Measurements from ENCODE around the gene ARPC1A. TPM values are rescaled to one million over a fixed set of nuclear protein-coding genes. Genes with fewer than 3 reads are reported as not detected.
"Not testable (repeated sequence)": the region's sequence is repeated elsewhere in the genome, so short reads cannot be mapped to it uniquely, and the experiment has no call there.

The ARPC1A gene
- total and polyA plus RNA-seq, 2 experiments from 2014 or later, result 209 to 294 TPM

DNA sequence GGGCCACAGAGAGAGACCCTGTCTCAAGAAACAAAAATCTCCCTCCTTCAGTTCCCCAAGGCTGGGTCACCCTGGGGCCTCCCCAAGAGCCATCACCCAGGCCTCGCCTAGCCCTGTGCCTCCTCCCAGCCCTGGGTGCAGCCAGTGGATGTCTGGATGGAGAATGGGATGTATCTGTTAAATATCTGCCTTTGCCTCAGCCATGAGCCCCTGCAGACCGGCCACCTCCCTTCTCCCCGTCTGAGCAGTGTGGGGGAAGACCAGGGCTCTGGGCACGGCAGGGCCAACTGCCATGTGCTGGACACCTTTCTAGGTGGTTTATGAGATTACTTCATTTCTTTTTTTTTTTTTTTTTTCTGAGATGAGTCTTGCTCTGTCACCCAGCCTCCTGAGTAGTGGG is 58.8 kb downstream of the ARPC1A start:
- H3K9ac ChIP-seq, result no peak overlapping the region
- H3K4me1 ChIP-seq (ENCODE audit: insufficient read depth), result peaks cover 16% of the 10 kb centered on the region
- peaks cover 27% of the 10 kb centered on the region; the same call in 1 of the 2 replicates for H3K36me3 ChIP-seq (ENCODE audit: low read depth)
- in situ Hi-C loops (cut with MboI), result no loop called here
- no peak for DNase-seq
- no peak overlapping the region for H3K4me2 ChIP-seq (ENCODE audit: unreplicated experiment)
- H3K9me3 ChIP-seq (ENCODE audit: low read depth), result no peaks in the 10 kb centered on the region
- 94 to 95% methylated on average over 4 of the region's 4 CpGs for WGBS, 2 experiments (ENCODE audit: low coverage in 1 of 2, low lambda C conversion rate in 2 of 2, missing lambda C conversion rate in 2 of 2)
- H3F3A ChIP-seq (ENCODE audit: insufficient read depth), result peaks cover 11% of the 10 kb centered on the region
- H4K20me1 ChIP-seq (ENCODE audit: insufficient read depth), result no peaks in the 10 kb centered on the region
- H3K27ac ChIP-seq, result no peak overlapping the region
- no peaks in the 10 kb centered on the region for H3K27me3 ChIP-seq (replicated peaks; ENCODE audit: insufficient read depth)
- no peak overlapping the region for H2AFZ ChIP-seq
- TF ChIP-seq EZH2 (IDR thresholded peaks at IDR 0.05; ENCODE audit: insufficient read depth, poor library complexity, severe bottlenecking), result no peak
- TF ChIP-seq EZH2phosphoT487 (IDR thresholded peaks at IDR 0.05; ENCODE audit: insufficient read depth, low read depth), result no peak
- peaks cover 74% of the 10 kb centered on the region for H3K79me2 ChIP-seq (ENCODE audit: insufficient read depth)
- H3K9me2 ChIP-seq (ENCODE audit: insufficient read depth), result no peaks in the 10 kb centered on the region
- H3K4me3 ChIP-seq, result no peak overlapping the region

DNA sequence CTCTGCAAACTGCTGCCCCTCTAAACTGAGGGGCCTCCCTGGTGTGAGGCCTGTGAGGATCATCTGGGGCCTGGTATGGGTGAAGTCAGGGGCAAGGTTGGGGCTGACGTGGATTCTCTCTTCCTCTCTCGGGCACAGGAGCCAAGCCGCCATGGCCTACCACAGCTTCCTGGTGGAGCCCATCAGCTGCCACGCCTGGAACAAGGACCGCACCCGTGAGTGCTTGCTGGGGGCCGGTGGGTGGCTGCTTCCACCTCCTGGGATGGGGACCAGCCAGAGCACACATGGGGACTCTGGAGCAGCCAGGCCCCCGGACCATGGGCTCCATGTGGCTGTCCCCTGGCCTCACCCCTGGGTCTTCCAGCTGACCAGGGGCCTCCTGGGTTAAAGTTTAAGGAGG is 59.9 kb downstream of the ARPC1A start:
- peaks cover 5% of the 10 kb centered on the region for H3K4me1 ChIP-seq (ENCODE audit: insufficient read depth)
- no peaks in the 10 kb centered on the region for H3K9me3 ChIP-seq (ENCODE audit: low read depth)
- TF ChIP-seq EZH2phosphoT487 (IDR thresholded peaks at IDR 0.05; ENCODE audit: insufficient read depth, low read depth) (no peak), EZH2 (IDR thresholded peaks at IDR 0.05; ENCODE audit: insufficient read depth, poor library complexity, severe bottlenecking) (no peak)
- WGBS, 2 experiments (ENCODE audit: low coverage in 1 of 2, low lambda C conversion rate in 2 of 2, missing lambda C conversion rate in 2 of 2), result 96 to 99% methylated on average over 8 of the region's 8 CpGs
- no peak overlapping the region for H3K9ac ChIP-seq
- H3K4me3 ChIP-seq, result no peak overlapping the region
- no peak for DNase-seq
- no peak overlapping the region for H2AFZ ChIP-seq
- H4K20me1 ChIP-seq (ENCODE audit: insufficient read depth), result no peaks in the 10 kb centered on the region
- peaks cover under 1% of the 10 kb centered on the region; the same call in 1 of the 2 replicates for H3F3A ChIP-seq (ENCODE audit: insufficient read depth)
- in situ Hi-C loops (cut with MboI), result no loop called here
- peaks cover 29% of the 10 kb centered on the region; the same call in 1 of the 2 replicates for H3K36me3 ChIP-seq (ENCODE audit: low read depth)
- no peak overlapping the region for H3K27ac ChIP-seq
- no peaks in the 10 kb centered on the region for H3K9me2 ChIP-seq (ENCODE audit: insufficient read depth)
- no peak overlapping the region for H3K4me2 ChIP-seq (ENCODE audit: unreplicated experiment)
- peaks cover 65% of the 10 kb centered on the region for H3K79me2 ChIP-seq (ENCODE audit: insufficient read depth)
- no peaks in the 10 kb centered on the region for H3K27me3 ChIP-seq (replicated peaks; ENCODE audit: insufficient read depth)

DNA sequence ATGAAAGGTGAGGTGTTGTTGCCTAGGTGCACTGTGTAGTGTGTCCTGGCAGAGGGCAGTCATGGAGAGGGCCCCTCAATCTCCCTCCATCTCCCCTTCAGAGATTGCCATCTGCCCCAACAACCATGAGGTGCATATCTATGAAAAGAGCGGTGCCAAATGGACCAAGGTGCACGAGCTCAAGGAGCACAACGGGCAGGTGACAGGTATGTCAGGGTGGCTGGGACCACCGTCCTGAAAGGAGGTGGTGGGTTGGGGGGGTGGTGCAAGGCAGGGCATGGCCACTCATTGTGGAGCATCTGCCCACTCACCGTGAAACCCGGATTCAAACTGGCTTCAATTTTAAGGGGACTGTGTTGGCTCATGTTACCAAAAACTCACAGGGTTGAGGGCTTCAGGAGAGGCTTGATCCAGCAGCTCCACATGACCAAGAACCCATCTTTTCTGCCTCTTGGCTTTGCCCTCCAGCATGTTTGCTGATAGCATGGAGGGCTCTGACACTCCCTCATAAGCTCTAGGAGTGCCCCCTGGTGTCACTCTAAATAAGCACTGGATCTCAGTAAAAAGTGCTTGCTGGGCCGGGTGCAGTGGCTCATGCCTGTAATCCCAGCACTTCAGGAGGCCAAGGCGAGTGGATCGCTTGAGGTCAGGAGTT is 61.0 kb downstream of the ARPC1A start:
- no peaks in the 10 kb centered on the region for H3F3A ChIP-seq (ENCODE audit: insufficient read depth)
- in situ Hi-C loops (cut with MboI), result no loop called here
- H4K20me1 ChIP-seq (ENCODE audit: insufficient read depth), result no peaks in the 10 kb centered on the region
- peaks cover 38% of the 10 kb centered on the region; the same call in 1 of the 2 replicates for H3K36me3 ChIP-seq (ENCODE audit: low read depth)
- 77 to 84% methylated on average over 8 to 9 of the region's 9 CpGs for WGBS, 2 experiments (ENCODE audit: low coverage in 1 of 2, low lambda C conversion rate in 2 of 2, missing lambda C conversion rate in 2 of 2)
- no peaks in the 10 kb centered on the region for H3K4me1 ChIP-seq (ENCODE audit: insufficient read depth)
- H3K27ac ChIP-seq, result no peak overlapping the region
- no peak overlapping the region for H3K4me3 ChIP-seq
- no peaks in the 10 kb centered on the region for H3K9me3 ChIP-seq (ENCODE audit: low read depth)
- H3K27me3 ChIP-seq (replicated peaks; ENCODE audit: insufficient read depth), result no peaks in the 10 kb centered on the region
- H3K4me2 ChIP-seq (ENCODE audit: unreplicated experiment), result no peak overlapping the region
- no peak overlapping the region for H3K9ac ChIP-seq
- no peak overlapping the region for H2AFZ ChIP-seq
- H3K9me2 ChIP-seq (ENCODE audit: insufficient read depth), result no peaks in the 10 kb centered on the region
- DNase-seq, result peak; percentile 59
- peaks cover 65% of the 10 kb centered on the region for H3K79me2 ChIP-seq (ENCODE audit: insufficient read depth)
- no peak for TF ChIP-seq EZH2phosphoT487 (IDR thresholded peaks at IDR 0.05; ENCODE audit: insufficient read depth, low read depth)
- TF ChIP-seq EZH2 (IDR thresholded peaks at IDR 0.05; ENCODE audit: insufficient read depth, poor library complexity, severe bottlenecking), result no peak

DNA sequence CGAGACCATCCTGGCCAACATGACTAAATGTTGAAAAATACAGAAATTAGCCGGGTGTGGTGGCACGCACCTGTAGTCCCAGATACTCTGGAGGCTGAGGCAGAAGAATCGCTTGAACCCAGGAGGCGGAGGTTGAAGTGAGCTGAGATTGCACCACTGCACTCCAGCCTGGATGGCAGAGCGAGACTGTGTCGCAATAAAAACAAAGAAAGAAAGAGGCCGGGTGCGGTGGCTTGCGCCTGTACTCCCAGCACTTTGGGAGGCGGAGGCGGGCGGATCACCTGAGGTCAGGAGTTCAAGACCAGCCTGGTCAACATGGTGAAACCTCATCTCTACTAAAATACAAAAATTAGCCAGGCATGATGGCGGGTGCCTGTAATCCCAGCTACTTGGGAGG is 61.5 kb downstream of the ARPC1A start:
- H3K9me2 ChIP-seq (ENCODE audit: insufficient read depth); H3K9me3 ChIP-seq (ENCODE audit: low read depth); H3K4me3 ChIP-seq; H3K27me3 ChIP-seq (replicated peaks; ENCODE audit: insufficient read depth); H2AFZ ChIP-seq; H4K20me1 ChIP-seq (ENCODE audit: insufficient read depth); H3F3A ChIP-seq (ENCODE audit: insufficient read depth); H3K9ac ChIP-seq; DNase-seq; H3K4me2 ChIP-seq (ENCODE audit: unreplicated experiment); in situ Hi-C loops (cut with MboI); H3K27ac ChIP-seq; H3K4me1 ChIP-seq (ENCODE audit: insufficient read depth): not testable (repeated sequence)
- 94 to 98% methylated on average over 14 of the region's 14 CpGs for WGBS, 2 experiments (ENCODE audit: low coverage in 1 of 2, low lambda C conversion rate in 2 of 2, missing lambda C conversion rate in 2 of 2)
- H3K79me2 ChIP-seq (ENCODE audit: insufficient read depth), result peaks cover 64% of the 10 kb centered on the region
- peaks cover 38% of the 10 kb centered on the region; the same call in 1 of the 2 replicates for H3K36me3 ChIP-seq (ENCODE audit: low read depth)
